ENCODE results near the gene PEX11G.

- TF ChIP-seq CTCF (IDR thresholded peaks at IDR 0.05) = no peak
- TF ChIP-seq POLR2A (IDR thresholded peaks at IDR 0.05) = no peak
These were observed 30.2 kb downstream of the PEX11G start for GRCh38 chr19:7458675-7459074.
